Measurements from ENCODE around the gene MTG2. TPM values are rescaled to one million over a fixed set of nuclear protein-coding genes. Genes with fewer than 3 reads are reported as not detected.

MTG2 gene
- total and polyA plus RNA-seq, 2 of the 13 experiments (the other 11 are each of a cell fraction or from before 2014, with no cell fraction given), result 20.4 to 37.8 TPM

DNA sequence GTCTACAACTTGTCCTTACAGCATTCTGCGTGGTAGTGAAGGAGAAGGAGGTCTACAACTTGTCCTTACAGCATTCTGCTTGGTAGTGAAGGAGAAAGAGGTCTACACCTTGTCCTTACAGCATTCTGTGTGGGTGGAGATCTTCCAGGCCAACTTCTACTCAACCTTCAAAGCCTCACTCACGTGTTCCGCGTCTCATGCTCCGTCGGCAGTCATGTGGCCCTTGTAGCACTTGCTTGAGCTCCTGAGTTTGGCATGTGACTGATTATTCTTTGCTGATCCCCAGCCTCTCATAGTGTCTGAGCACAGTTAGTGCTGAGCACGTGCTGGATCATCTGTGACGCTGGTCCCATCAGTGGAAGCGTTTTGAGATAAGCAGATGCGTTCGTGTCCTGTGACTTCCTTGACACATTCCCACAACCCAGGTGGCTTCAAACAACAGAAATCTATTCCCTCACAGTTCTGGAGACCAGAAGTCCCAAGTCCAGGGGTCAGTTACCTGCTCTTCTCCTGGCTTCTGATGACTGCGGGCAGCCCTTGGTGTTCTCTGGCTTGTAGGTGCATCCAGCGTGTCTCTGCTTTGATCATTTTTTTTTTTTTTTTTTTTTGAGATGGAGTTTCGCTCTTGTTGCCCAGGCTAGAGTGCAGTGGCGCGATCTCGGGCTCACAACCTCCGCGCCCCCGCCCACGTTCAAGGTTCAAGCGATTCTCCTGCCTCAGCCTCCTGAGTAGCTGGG is 36.6 kb upstream of the MTG2 start (continued):
- TF ChIP-seq, protein P1, sequence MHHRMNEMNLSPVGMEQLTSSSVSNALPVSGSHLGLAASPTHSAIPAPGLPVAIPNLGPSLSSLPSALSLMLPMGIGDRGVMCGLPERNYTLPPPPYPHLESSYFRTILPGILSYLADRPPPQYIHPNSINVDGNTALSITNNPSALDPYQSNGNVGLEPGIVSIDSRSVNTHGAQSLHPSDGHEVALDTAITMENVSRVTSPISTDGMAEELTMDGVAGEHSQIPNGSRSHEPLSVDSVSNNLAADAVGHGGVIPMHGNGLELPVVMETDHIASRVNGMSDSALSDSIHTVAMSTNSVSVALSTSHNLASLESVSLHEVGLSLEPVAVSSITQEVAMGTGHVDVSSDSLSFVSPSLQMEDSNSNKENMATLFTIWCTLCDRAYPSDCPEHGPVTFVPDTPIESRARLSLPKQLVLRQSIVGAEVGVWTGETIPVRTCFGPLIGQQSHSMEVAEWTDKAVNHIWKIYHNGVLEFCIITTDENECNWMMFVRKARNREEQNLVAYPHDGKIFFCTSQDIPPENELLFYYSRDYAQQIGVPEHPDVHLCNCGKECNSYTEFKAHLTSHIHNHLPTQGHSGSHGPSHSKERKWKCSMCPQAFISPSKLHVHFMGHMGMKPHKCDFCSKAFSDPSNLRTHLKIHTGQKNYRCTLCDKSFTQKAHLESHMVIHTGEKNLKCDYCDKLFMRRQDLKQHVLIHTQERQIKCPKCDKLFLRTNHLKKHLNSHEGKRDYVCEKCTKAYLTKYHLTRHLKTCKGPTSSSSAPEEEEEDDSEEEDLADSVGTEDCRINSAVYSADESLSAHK (CRISPR knock-in tag; IDR thresholded peaks at IDR 0.05; ENCODE audit: borderline replicate concordance), result no peak
- TF ChIP-seq HOXA9 (CRISPR knock-in tag; IDR thresholded peaks at IDR 0.05; ENCODE audit: borderline replicate concordance) (no peak), RARG (CRISPR knock-in tag; IDR thresholded peaks at IDR 0.05; ENCODE audit: low read depth) (no peak), CAMTA2 (CRISPR knock-in tag; IDR thresholded peaks at IDR 0.05; ENCODE audit: borderline replicate concordance) (no peak), GTF2F1 (IDR thresholded peaks at IDR 0.05; ENCODE audit: low read length) (no peak), PTBP1 (IDR thresholded peaks at IDR 0.05; ENCODE audit: low read depth, low read length, poor library complexity, severe bottlenecking) (no peak), JUND (CRISPR knock-in tag; IDR thresholded peaks at IDR 0.05) (no peak), CHD4 (IDR thresholded peaks at IDR 0.05; ENCODE audit: borderline replicate concordance, low read length) (no peak), PHF5A (CRISPR knock-in tag; IDR thresholded peaks at IDR 0.05; ENCODE audit: low read depth, unreplicated experiment) (no peak), SNRNP70 (IDR thresholded peaks at IDR 0.05; ENCODE audit: low read depth, low read length) (no peak), ZNF20 (CRISPR knock-in tag; IDR thresholded peaks at IDR 0.05) (no peak), MAFF (IDR thresholded peaks at IDR 0.05; ENCODE audit: low read depth, low read length) (no peak), ZNF550 (CRISPR knock-in tag; IDR thresholded peaks at IDR 0.05; ENCODE audit: borderline replicate concordance) (no peak), ESRRA (CRISPR knock-in tag; IDR thresholded peaks at IDR 0.05; ENCODE audit: low read depth) (peak; percentile 84; the same call in 1 of the 2 replicates)
- TF ChIP-seq, protein P2, sequence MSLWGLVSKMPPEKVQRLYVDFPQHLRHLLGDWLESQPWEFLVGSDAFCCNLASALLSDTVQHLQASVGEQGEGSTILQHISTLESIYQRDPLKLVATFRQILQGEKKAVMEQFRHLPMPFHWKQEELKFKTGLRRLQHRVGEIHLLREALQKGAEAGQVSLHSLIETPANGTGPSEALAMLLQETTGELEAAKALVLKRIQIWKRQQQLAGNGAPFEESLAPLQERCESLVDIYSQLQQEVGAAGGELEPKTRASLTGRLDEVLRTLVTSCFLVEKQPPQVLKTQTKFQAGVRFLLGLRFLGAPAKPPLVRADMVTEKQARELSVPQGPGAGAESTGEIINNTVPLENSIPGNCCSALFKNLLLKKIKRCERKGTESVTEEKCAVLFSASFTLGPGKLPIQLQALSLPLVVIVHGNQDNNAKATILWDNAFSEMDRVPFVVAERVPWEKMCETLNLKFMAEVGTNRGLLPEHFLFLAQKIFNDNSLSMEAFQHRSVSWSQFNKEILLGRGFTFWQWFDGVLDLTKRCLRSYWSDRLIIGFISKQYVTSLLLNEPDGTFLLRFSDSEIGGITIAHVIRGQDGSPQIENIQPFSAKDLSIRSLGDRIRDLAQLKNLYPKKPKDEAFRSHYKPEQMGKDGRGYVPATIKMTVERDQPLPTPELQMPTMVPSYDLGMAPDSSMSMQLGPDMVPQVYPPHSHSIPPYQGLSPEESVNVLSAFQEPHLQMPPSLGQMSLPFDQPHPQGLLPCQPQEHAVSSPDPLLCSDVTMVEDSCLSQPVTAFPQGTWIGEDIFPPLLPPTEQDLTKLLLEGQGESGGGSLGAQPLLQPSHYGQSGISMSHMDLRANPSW (CRISPR knock-in tag; IDR thresholded peaks at IDR 0.05; ENCODE audit: borderline replicate concordance), result no peak
- TF ChIP-seq, protein P3, sequence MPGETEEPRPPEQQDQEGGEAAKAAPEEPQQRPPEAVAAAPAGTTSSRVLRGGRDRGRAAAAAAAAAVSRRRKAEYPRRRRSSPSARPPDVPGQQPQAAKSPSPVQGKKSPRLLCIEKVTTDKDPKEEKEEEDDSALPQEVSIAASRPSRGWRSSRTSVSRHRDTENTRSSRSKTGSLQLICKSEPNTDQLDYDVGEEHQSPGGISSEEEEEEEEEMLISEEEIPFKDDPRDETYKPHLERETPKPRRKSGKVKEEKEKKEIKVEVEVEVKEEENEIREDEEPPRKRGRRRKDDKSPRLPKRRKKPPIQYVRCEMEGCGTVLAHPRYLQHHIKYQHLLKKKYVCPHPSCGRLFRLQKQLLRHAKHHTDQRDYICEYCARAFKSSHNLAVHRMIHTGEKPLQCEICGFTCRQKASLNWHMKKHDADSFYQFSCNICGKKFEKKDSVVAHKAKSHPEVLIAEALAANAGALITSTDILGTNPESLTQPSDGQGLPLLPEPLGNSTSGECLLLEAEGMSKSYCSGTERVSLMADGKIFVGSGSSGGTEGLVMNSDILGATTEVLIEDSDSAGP (CRISPR knock-in tag; IDR thresholded peaks at IDR 0.05; ENCODE audit: borderline replicate concordance), result peak; percentile 72
- TF ChIP-seq, protein P4, sequence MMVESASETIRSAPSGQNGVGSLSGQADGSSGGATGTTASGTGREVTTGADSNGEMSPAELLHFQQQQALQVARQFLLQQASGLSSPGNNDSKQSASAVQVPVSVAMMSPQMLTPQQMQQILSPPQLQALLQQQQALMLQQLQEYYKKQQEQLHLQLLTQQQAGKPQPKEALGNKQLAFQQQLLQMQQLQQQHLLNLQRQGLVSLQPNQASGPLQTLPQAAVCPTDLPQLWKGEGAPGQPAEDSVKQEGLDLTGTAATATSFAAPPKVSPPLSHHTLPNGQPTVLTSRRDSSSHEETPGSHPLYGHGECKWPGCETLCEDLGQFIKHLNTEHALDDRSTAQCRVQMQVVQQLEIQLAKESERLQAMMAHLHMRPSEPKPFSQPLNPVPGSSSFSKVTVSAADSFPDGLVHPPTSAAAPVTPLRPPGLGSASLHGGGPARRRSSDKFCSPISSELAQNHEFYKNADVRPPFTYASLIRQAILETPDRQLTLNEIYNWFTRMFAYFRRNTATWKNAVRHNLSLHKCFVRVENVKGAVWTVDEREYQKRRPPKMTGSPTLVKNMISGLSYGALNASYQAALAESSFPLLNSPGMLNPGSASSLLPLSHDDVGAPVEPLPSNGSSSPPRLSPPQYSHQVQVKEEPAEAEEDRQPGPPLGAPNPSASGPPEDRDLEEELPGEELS (CRISPR knock-in tag; IDR thresholded peaks at IDR 0.05), result peak; percentile 65
- TF ChIP-seq, protein P5, sequence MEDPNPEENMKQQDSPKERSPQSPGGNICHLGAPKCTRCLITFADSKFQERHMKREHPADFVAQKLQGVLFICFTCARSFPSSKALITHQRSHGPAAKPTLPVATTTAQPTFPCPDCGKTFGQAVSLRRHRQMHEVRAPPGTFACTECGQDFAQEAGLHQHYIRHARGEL (CRISPR knock-in tag; IDR thresholded peaks at IDR 0.05), result no peak

Data from HepG2 (cell line).